A172 (cell line): ENCODE results near the gene ZC3HAV1L. TPM values are rescaled to one million over a fixed set of nuclear protein-coding genes. Genes with fewer than 3 reads are reported as not detected.
A peak's percentile ranks its signal among the peaks of the same experiment; 100 is the strongest.
"Not testable (repeated sequence)": the region's sequence is repeated elsewhere in the genome, so short reads cannot be mapped to it uniquely, and the experiment has no call there.

ENCODE experiments used
- DNase-seq: peaks from one replicate; pipeline ENCODE4 v3.0.0-alpha.2; 2015; ENCODE audit warnings: low spot score
- total RNA-seq: library from RNA; depleted of rRNA; stranded (reverse); fragments of >200 nt; shearing (Covaris generic); gene quantifications from 2 replicates; pipeline ENCODE4 v1.2.3, GENCODE V29; 2014; rRNA removed

Gene ZC3HAV1L
- total RNA-seq, 1 experiment from 2014 or later = not detected

- DNase-seq = no peak
Measured at GRCh38 chr7:139018910-139019309, 16.9 kb downstream of the ZC3HAV1L start.

DNA sequence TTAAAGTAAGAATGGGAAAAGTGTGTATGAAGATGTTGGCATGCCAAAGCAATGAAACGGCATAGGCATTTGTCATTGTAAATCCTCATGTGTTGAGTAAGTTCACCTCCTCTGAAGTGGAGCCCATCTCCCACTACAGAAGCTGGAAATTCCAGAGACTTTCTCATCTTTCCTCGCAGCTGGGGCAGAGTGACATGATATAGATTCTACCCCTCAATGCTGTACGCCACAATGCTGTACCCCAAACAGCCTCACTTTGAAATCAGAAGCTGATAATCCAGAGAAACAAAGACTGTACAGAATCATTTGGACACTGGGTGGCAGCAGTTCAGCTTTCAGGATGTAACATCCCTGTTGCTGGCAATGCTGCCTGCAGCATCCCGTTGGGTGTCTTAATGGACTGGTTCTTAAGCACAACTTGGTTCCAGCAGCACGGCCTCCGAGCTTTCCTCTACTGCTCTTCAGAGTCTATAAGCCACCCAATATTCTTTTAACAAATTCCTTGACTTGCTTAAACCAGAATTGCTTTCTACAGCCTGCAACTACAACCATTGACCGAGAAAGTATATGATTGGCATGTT, 18.8 kb downstream of the ZC3HAV1L start:
- peak; percentile 67 for DNase-seq

- no peak for DNase-seq
Measured at GRCh38 chr7:139011373-139011772, 24.5 kb downstream of the ZC3HAV1L start.

DNA sequence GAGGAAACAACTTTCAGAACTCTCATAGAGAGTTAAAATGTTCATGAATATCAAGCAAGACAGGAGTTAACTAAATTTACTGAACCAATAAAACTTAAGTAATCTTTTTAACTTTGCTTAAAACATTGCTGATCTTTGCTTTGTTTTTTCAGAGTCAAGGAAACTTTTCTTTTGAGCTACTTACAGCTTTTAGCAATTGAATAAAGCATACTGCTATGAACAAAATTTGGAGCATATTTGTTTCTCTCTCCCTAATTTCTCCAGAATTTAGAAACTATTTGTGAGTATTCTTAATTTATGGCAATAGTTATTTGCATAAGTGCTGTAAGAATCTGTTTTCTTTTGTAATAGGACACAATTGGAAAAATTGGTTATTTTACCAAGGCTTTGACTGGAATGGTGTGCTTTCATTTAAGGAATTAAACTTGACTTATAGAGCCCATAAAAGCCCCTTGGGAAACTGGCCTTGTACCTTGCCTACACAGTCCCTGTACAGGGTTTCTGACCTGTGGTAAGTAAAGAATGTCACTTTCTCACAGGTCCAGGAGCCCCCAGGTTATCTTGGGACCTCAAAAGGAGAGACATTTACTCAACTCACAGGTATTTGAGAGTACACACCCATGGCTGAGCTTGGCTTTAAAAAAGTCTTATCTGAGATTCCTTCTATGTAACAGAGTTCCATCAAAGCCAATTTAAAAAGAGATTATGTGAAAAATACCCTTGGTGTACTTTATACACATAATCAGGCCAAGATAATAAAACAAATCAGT, 31.3 kb downstream of the ZC3HAV1L start:
- DNase-seq = no peak

DNA sequence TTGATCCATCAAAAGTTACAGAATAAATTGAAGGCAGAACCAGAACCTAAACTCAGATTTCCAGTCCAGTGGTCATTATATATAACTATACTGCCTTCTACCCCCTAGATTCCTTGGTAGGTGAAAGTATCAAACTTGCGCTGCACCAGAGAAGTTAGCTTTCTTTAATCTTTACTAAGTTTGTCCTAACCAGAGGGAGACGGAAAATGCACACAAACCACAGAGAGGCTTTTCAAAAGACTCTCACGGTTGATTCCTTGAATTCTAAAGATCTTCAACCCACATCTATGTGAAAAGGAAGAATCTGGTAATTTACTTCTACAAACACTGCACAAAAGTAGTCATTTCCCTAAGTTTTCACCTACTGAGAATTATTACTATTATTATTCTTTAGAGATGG, 36.4 kb downstream of the ZC3HAV1L start:
- DNase-seq = no peak

DNA sequence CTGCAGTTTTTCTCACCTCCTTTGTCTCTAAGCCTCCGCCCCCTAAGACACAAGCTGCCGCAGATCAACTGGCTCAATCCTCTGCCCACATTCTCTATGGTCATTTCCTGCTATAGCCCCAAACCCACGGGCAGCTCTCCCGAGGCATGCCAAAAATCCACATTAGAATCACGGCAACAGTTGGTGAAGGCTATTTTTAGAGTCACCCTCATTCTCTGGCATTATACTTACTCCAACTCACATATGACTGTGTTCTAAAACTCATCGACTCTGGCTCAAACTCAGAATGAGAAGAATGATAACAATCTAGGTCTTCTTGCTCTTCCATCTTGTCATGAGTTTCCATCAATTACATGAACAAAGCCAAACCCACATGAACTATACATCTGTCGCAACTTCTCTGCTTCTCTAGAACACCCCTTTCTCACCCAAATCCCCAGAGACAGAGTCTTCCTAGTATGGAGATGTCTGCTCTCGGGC, 43.8 kb downstream of the ZC3HAV1L start:
- no peak for DNase-seq

DNA sequence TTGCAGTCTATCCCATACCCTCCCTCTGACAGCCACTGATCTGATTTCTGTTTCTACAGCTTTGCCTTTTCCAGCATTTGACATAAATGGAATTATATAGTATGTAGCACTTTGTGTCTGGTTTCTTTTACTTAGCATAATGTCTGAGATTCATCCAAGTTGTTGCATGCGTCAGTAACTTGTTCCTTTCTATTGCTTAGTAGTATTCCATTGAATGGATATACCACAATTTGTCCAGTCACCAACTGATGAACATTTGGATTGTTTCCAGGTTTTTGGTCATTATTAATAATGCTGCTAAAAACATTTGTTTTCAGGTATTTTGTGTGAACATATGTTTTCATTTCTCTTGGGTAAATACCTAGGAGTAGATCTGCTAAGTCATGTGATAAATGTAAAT, 48.2 kb downstream of the ZC3HAV1L start:
- DNase-seq = no peak

DNA sequence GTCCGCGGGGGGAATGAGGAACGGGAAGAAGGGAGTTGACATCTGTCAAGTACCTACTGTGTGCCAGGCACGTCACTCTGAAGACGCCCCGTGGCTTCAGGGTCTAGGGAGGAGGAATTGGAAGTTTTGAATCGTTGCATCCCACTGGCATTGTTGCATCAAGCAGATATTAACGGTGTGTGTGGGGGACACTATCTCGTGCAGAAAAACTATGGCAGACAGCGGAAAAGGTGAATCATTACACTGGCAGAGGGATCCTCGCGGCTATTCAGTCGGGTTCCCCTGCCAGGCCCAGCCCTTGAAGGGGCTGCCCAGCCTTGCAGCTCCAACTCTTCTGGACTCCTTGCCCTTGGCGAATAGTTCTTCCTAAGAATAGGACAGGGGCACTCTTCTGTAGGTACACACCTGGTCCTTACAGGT, 53.6 kb downstream of the ZC3HAV1L start:
- DNase-seq = no peak

- DNase-seq = no peak
Measured at GRCh38 chr7:138981332-138982203, 54.3 kb downstream of the ZC3HAV1L start, which contains the start of gene KIAA1549. KIAA1549 (minus strand) TSS chr7:138981389; CDS start chr7:138981269, 120 bp downstream.

DNA sequence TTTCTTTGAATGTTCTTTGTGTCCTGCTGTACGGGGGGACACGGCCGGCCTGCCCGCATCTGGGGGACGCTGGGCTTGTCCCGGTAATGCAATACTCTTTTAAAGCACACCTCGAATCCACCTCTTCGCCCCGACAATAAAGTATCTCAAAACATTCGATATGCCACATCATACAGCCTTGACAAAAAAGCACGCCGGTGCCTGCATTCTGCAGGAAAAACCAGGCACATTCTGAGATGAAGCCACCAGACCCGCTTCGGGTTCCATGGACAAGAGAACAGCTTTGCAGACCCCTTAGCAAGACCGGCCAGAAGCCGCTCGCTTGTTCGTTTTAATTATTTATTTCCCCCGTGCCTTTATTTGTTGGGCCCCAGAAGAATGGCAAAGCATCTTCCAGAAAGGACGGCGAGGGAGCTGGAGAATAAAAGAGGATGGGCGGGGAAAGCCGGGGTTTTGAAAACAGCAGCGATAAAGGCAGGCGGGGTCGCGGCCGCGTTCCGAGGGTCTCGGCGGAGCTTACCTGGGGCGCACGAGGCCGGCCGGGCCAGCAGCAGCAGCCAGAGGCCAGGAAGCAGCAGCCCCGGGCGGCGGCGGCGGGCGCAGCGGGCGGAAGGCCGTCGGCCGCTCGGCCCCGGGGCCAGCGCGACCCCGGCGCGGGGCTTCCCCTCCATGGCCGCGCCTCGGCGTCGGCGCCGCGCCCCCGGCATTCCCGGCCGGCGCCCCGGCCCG, 55.1 kb downstream of the ZC3HAV1L start:
- DNase-seq = no peak

GRCh38 chr7:138979988-138980562, 55.8 kb downstream of the ZC3HAV1L start:
- no peak for DNase-seq

- DNase-seq = no peak
Measured at GRCh38 chr7:138979226-138979979, 56.4 kb downstream of the ZC3HAV1L start.

DNA sequence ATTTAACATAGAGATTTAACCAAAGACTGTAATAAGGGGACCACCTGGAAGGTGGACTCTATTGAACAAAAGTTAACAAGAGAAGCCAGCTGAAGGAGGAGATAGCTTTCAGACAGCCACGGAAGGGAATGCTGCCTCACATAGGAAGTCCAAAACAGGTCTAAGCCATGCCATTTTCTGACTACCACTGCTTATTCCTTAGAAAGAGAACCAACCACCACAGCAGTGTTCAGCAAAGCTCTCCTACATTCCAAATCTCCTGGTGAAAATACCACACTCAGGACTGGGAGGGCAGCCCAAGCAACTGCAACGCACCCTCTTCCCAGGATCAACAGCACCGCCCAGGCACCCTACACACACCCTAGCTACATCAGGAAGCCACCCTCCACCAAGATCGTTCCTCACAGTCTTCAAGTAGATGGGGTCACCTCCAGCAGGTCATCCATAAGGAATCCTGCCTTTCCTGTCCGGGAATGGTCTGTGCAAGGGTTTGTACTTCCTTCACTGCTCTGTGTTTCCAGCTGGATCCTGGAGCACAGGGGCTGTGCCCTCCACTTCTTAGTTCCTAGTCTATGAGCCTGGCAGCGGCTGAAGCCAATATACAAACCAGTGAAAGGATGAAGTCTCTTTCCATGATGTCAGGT, 57.2 kb downstream of the ZC3HAV1L start:
- DNase-seq = no peak

GRCh38 chr7:138976161-138976560, 59.7 kb downstream of the ZC3HAV1L start:
- not testable (repeated sequence) for DNase-seq

Other genes starting within 250 kb of the ZC3HAV1L start
- gene TMEM213, start 238.0 kb downstream of the ZC3HAV1L start, total RNA-seq = not detected in 2 replicates
- gene ATP6V0A4, start 237.8 kb downstream of the ZC3HAV1L start, total RNA-seq = 1.3 and 1.5 TPM in 2 replicates
- gene KIAA1549, start 54.7 kb downstream of the ZC3HAV1L start, total RNA-seq = 2.2 and 2.4 TPM in 2 replicates
- gene ZC3HAV1, start 73.7 kb upstream of the ZC3HAV1L start, total RNA-seq = 20.7 and 25.4 TPM in 2 replicates
- 2.1 and 2.8 TPM in 2 replicates for gene UBN2, start 195.2 kb upstream of the ZC3HAV1L start, total RNA-seq